Mesendoderm (in vitro differentiated cells): ENCODE results near the gene SLC16A10.

ENCODE experiments used
- DNase-seq: peaks from one replicate; pipeline ENCODE4 v3.0.0; 2013
- H2AK5ac ChIP-seq: 2 replicates; pipeline ENCODE4 v1.6.1; 2013; ENCODE audit warnings: low read length, inconsistent platforms
- H2BK120ac ChIP-seq: 2 replicates; pipeline ENCODE4 v1.6.1; 2013; ENCODE audit warnings: low read depth, mild to moderate bottlenecking, low read length, moderate library complexity, mixed read lengths
- H2BK15ac ChIP-seq: replicated peaks from 2 replicates; pipeline ENCODE4 v1.6.1; 2013; ENCODE audit warnings: low read depth, mild to moderate bottlenecking, moderate library complexity
- H2BK5ac ChIP-seq: 2 replicates; pipeline ENCODE4 v1.6.1; 2013; ENCODE audit warnings: low read length, inconsistent platforms
- H3K18ac ChIP-seq: 2 replicates; pipeline ENCODE4 v1.6.1; 2013; ENCODE audit warnings: mild to moderate bottlenecking, low read length, mixed read lengths
- H3K23ac ChIP-seq: one replicate; pipeline ENCODE4 v1.6.1; 2013; ENCODE audit warnings: low read length
- H3K27ac ChIP-seq: 2 replicates; pipeline ENCODE4 v1.5.1; 2013; ENCODE audit warnings: low read depth, mild to moderate bottlenecking, inconsistent platforms, low read length, moderate library complexity
- H3K27me3 ChIP-seq: 2 replicates; pipeline ENCODE4 v1.6.1; 2013; ENCODE audit warnings: low read length, control low read depth, mild to moderate bottlenecking, inconsistent platforms; ENCODE audit not compliant: insufficient read depth, poor library complexity
- H3K36me3 ChIP-seq: 2 replicates; pipeline ENCODE4 v1.6.1; 2013; ENCODE audit warnings: low read length, inconsistent platforms; ENCODE audit not compliant: control insufficient read depth, insufficient read depth
- H3K4ac ChIP-seq: one replicate; pipeline ENCODE4 v1.6.1; 2013; ENCODE audit warnings: low read depth, mild to moderate bottlenecking, low read length, moderate library complexity
- H3K4me1 ChIP-seq: 2 replicates; pipeline ENCODE4 v1.6.1; 2013; ENCODE audit warnings: low read depth, low read length, inconsistent platforms; ENCODE audit not compliant: control insufficient read depth
- H3K4me2 ChIP-seq: 2 replicates; pipeline ENCODE4 v1.6.1; 2013; ENCODE audit warnings: low read length
- H3K4me3 ChIP-seq: 2 replicates; pipeline ENCODE4 v1.5.1; 2013; ENCODE audit warnings: mild to moderate bottlenecking, low read length
- H3K56ac ChIP-seq: one replicate; pipeline ENCODE4 v1.6.1; 2013; ENCODE audit warnings: low read length
- H3K79me1 ChIP-seq: 2 replicates; pipeline ENCODE4 v1.6.1; 2013; ENCODE audit warnings: low read length, inconsistent platforms
- H3K79me2 ChIP-seq: 2 replicates; pipeline ENCODE4 v1.6.1; 2013; ENCODE audit warnings: mild to moderate bottlenecking, low read length; ENCODE audit not compliant: control insufficient read depth, insufficient read depth
- H3K9ac ChIP-seq: 2 replicates; pipeline ENCODE4 v1.6.1; 2013; ENCODE audit warnings: low read length, inconsistent platforms
- H4K5ac ChIP-seq: one replicate; pipeline ENCODE4 v1.6.1; 2013; ENCODE audit warnings: low read length
- H4K8ac ChIP-seq: one replicate; pipeline ENCODE4 v1.6.1; 2013; ENCODE audit warnings: low read depth, mild to moderate bottlenecking, control low read depth, low read length, moderate library complexity
- WGBS: extraction: QIAGEN DNeasy Blood & Tissue Kit; methylation state at CpG from one replicate; pipeline ENCODE4 v1.1.7; 2013; ENCODE audit warnings: low lambda C conversion rate, missing lambda C conversion rate; ENCODE audit not compliant: insufficient coverage; ENCODE audit errors: extremely low coverage; 5-methylcytosine and 5-hydroxymethylcytosine counted together

SLC16A10 gene

GRCh38 chr6:111208933-111209332, 121.6 kb downstream of the SLC16A10 start:
- Histone ChIP-seq H3K56ac (no peak overlapping the region), H2BK15ac (no peak overlapping the region), H3K4me2 (no peak overlapping the region), H3K79me2 (no peaks in the 10 kb centered on the region), H2BK5ac (no peak overlapping the region), H2BK120ac (no peak overlapping the region), H3K36me3 (no peaks in the 10 kb centered on the region), H3K4me1 (peaks cover 3% of the 10 kb centered on the region), H3K27ac (no peak overlapping the region), H3K18ac (no peak overlapping the region), H3K9ac (no peak overlapping the region), H3K4ac (no peak overlapping the region), H3K79me1 (no peaks in the 10 kb centered on the region), H3K27me3 (no peaks in the 10 kb centered on the region), H2AK5ac (no peak overlapping the region), H3K4me3 (no peak overlapping the region), H4K8ac (no peak overlapping the region), H4K5ac (no peak overlapping the region), H3K23ac (no peak overlapping the region)
- DNase-seq, result no peak
- no CpG with 5 or more reads among the region's 2 CpGs for WGBS

- no peaks in the 10 kb centered on the region for H3K36me3 ChIP-seq
- H3K18ac ChIP-seq, result no peak overlapping the region
- no peak overlapping the region for H4K5ac ChIP-seq
- WGBS, result no CpG with 5 or more reads among the region's 1 CpG
- no peak overlapping the region for H4K8ac ChIP-seq
- no peak overlapping the region for H3K4me3 ChIP-seq
- no peak overlapping the region for H3K56ac ChIP-seq
- H3K79me2 ChIP-seq, result no peaks in the 10 kb centered on the region
- H3K4me1 ChIP-seq, result peaks cover 3% of the 10 kb centered on the region
- H3K27ac ChIP-seq, result no peak overlapping the region
- no peak overlapping the region for H2BK15ac ChIP-seq
- no peak overlapping the region for H3K23ac ChIP-seq
- H2BK120ac ChIP-seq, result no peak overlapping the region
- H3K27me3 ChIP-seq, result no peaks in the 10 kb centered on the region
- DNase-seq, result peak; percentile 75
- no peak overlapping the region for H3K9ac ChIP-seq
- H3K79me1 ChIP-seq, result no peaks in the 10 kb centered on the region
- H3K4ac ChIP-seq, result no peak overlapping the region
- H2AK5ac ChIP-seq, result no peak overlapping the region
- H3K4me2 ChIP-seq, result no peak overlapping the region
- no peak overlapping the region for H2BK5ac ChIP-seq
Observed at GRCh38 chr6:111210194-111210728, 123.0 kb downstream of the SLC16A10 start.

DNA sequence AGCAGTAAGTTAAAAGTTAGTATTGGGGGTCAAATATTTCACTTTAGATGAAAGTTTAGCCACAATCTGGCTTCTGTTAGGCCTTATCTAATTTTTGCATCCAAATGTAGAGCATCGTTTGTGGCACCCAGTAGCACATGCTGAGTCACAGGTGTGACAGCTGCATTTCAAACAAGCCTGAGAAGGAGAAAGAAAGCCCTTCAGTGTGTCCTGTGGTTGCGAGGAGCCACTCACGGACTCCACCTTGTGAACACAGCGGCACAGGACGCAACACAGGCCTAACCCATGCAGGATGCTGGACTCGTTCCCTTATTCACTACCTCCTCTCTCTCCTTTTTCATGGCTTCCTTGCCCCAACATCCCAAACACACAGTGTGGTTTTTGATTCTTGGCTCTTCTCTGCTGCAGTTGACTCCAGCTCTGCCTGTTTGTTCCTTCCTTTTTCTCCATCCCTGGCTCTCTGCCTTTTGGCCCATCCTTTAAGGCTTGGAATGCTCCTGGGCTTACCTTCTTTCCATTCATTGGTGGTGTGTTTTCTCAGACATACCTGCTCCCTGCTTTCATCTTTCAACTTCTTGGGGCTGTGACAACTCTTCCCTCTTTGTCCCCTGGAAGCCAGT, 124.2 kb downstream of the SLC16A10 start:
- DNase-seq, result peak; percentile 28
- H3K9ac ChIP-seq, result no peak overlapping the region
- H4K5ac ChIP-seq, result no peak overlapping the region
- no peak overlapping the region for H2AK5ac ChIP-seq
- no peak overlapping the region for H3K27ac ChIP-seq
- peaks cover 3% of the 10 kb centered on the region for H3K4me1 ChIP-seq
- no peak overlapping the region for H3K23ac ChIP-seq
- no peak overlapping the region for H3K4me3 ChIP-seq
- no peaks in the 10 kb centered on the region for H3K79me1 ChIP-seq
- H3K27me3 ChIP-seq, result no peaks in the 10 kb centered on the region
- no peak overlapping the region for H3K4me2 ChIP-seq
- no CpG with 5 or more reads among the region's 6 CpGs for WGBS
- no peak overlapping the region for H2BK15ac ChIP-seq
- no peaks in the 10 kb centered on the region for H3K36me3 ChIP-seq
- H2BK5ac ChIP-seq, result no peak overlapping the region
- H4K8ac ChIP-seq, result no peak overlapping the region
- H3K56ac ChIP-seq, result no peak overlapping the region
- no peak overlapping the region for H3K18ac ChIP-seq
- no peak overlapping the region for H3K4ac ChIP-seq
- H3K79me2 ChIP-seq, result no peaks in the 10 kb centered on the region
- no peak overlapping the region for H2BK120ac ChIP-seq

- H3K79me1 ChIP-seq, result no peaks in the 10 kb centered on the region
- no peak overlapping the region for H4K5ac ChIP-seq
- H2BK15ac ChIP-seq, result no peak overlapping the region
- no CpG with 5 or more reads among the region's 3 CpGs for WGBS
- no peak overlapping the region for H3K56ac ChIP-seq
- H4K8ac ChIP-seq, result no peak overlapping the region
- no peaks in the 10 kb centered on the region for H3K4me1 ChIP-seq
- H3K18ac ChIP-seq, result no peak overlapping the region
- H3K9ac ChIP-seq, result no peak overlapping the region
- H3K27me3 ChIP-seq, result no peaks in the 10 kb centered on the region
- H3K4ac ChIP-seq, result no peak overlapping the region
- H2BK5ac ChIP-seq, result no peak overlapping the region
- no peak overlapping the region for H2AK5ac ChIP-seq
- H3K27ac ChIP-seq, result no peak overlapping the region
- DNase-seq, result no peak
- H2BK120ac ChIP-seq, result no peak overlapping the region
- no peaks in the 10 kb centered on the region for H3K79me2 ChIP-seq
- no peak overlapping the region for H3K23ac ChIP-seq
- no peaks in the 10 kb centered on the region for H3K36me3 ChIP-seq
- no peak overlapping the region for H3K4me3 ChIP-seq
- no peak overlapping the region for H3K4me2 ChIP-seq
Observed at GRCh38 chr6:111212625-111213024, 125.3 kb downstream of the SLC16A10 start.

- no peak overlapping the region for H2AK5ac ChIP-seq
- H2BK15ac ChIP-seq, result no peak overlapping the region
Observed at GRCh38 chr6:111215131-111215530, 127.8 kb downstream of the SLC16A10 start.

GRCh38 chr6:111219785-111220184, 132.5 kb downstream of the SLC16A10 start:
- H3K79me1 ChIP-seq, result no peaks in the 10 kb centered on the region
- no peaks in the 10 kb centered on the region for H3K27me3 ChIP-seq
- H4K8ac ChIP-seq, result no peak overlapping the region
- no peak overlapping the region for H3K23ac ChIP-seq
- H3K27ac ChIP-seq, result no peak overlapping the region
- H3K4ac ChIP-seq, result no peak overlapping the region
- H4K5ac ChIP-seq, result no peak overlapping the region
- no peak overlapping the region for H2AK5ac ChIP-seq
- no peak overlapping the region for H3K18ac ChIP-seq
- WGBS, result no CpG with 5 or more reads among the region's 6 CpGs
- H3K36me3 ChIP-seq, result no peaks in the 10 kb centered on the region
- DNase-seq, result no peak
- no peak overlapping the region for H3K56ac ChIP-seq
- H2BK15ac ChIP-seq, result no peak overlapping the region
- no peak overlapping the region for H2BK5ac ChIP-seq
- no peaks in the 10 kb centered on the region for H3K4me1 ChIP-seq
- no peak overlapping the region for H2BK120ac ChIP-seq
- no peaks in the 10 kb centered on the region for H3K79me2 ChIP-seq
- H3K4me3 ChIP-seq, result no peak overlapping the region
- no peak overlapping the region for H3K4me2 ChIP-seq
- H3K9ac ChIP-seq, result no peak overlapping the region

More at GRCh38 chr6:111215131-111215530, 127.8 kb downstream of the SLC16A10 start:
- Histone ChIP-seq H4K8ac (no peak overlapping the region), H3K23ac (no peak overlapping the region), H3K79me2 (no peaks in the 10 kb centered on the region), H3K4me1 (no peaks in the 10 kb centered on the region), H3K36me3 (no peaks in the 10 kb centered on the region), H3K56ac (no peak overlapping the region), H2BK120ac (no peak overlapping the region), H3K4ac (no peak overlapping the region), H3K18ac (no peak overlapping the region), H3K9ac (no peak overlapping the region), H2BK5ac (no peak overlapping the region), H3K27ac (no peak overlapping the region), H3K4me2 (no peak overlapping the region), H4K5ac (no peak overlapping the region), H3K27me3 (no peaks in the 10 kb centered on the region), H3K79me1 (no peaks in the 10 kb centered on the region), H3K4me3 (no peak overlapping the region)
- no CpG with 5 or more reads among the region's 1 CpG for WGBS
- DNase-seq, result no peak
